ENCODE measurements around the gene NMU. TPM values are rescaled to one million over a fixed set of nuclear protein-coding genes. Genes with fewer than 3 reads are reported as not detected.

Gene NMU
- total RNA-seq, 1 donor from 2014 or later, result 8.2 TPM

GRCh38 chr4:55611358-55612059, 24.6 kb downstream of the NMU start:
- no peak for DNase-seq (ENCODE audit: low read depth)
- no peak for TF ChIP-seq CTCF (conservative IDR thresholded peaks at IDR 0.05; ENCODE audit: low read depth, low read length)
- no peak overlapping the region for H3K4me3 ChIP-seq (ENCODE audit: low read depth, low read length)

- no peak overlapping the region for H3K4me3 ChIP-seq (ENCODE audit: low read depth, low read length)
- no peak for TF ChIP-seq CTCF (conservative IDR thresholded peaks at IDR 0.05; ENCODE audit: low read depth, low read length)
- no peak for DNase-seq (ENCODE audit: low read depth)
Observed at GRCh38 chr4:55610381-55610780, 25.7 kb downstream of the NMU start.

- DNase-seq (ENCODE audit: low read depth), result no peak
Observed at GRCh38 chr4:55609393-55609866, 26.7 kb downstream of the NMU start.

GRCh38 chr4:55608591-55608990, 27.5 kb downstream of the NMU start:
- no peak overlapping the region for H3K4me3 ChIP-seq (ENCODE audit: low read depth, low read length)
- TF ChIP-seq CTCF (conservative IDR thresholded peaks at IDR 0.05; ENCODE audit: low read depth, low read length), result no peak
- no peak for DNase-seq (ENCODE audit: low read depth)

More at GRCh38 chr4:55609393-55609866, 26.7 kb downstream of the NMU start:
- no peak for TF ChIP-seq CTCF (conservative IDR thresholded peaks at IDR 0.05; ENCODE audit: low read depth, low read length)
- no peak overlapping the region for H3K4me3 ChIP-seq (ENCODE audit: low read depth, low read length)

- no peak for DNase-seq (ENCODE audit: low read depth)
- no peak overlapping the region for H3K4me3 ChIP-seq (ENCODE audit: low read depth, low read length)
- TF ChIP-seq CTCF (conservative IDR thresholded peaks at IDR 0.05; ENCODE audit: low read depth, low read length), result no peak
Observed at GRCh38 chr4:55604996-55605395, 31.1 kb downstream of the NMU start.

- no peak for TF ChIP-seq CTCF (conservative IDR thresholded peaks at IDR 0.05; ENCODE audit: low read depth, low read length)
- no peak for DNase-seq (ENCODE audit: low read depth)
- H3K4me3 ChIP-seq (ENCODE audit: low read depth, low read length), result no peak overlapping the region
Observed at GRCh38 chr4:55600640-55601039, 35.5 kb downstream of the NMU start.

- no peak for TF ChIP-seq CTCF (conservative IDR thresholded peaks at IDR 0.05; ENCODE audit: low read depth, low read length)
- no peak for DNase-seq (ENCODE audit: low read depth)
Observed at GRCh38 chr4:55598641-55599040, 37.5 kb downstream of the NMU start.

More at GRCh38 chr4:55598641-55599040, 37.5 kb downstream of the NMU start:
- H3K4me3 ChIP-seq (ENCODE audit: low read depth, low read length), result no peak overlapping the region

Measured in epithelial cell of proximal tubule (primary cell).